Measurements from ENCODE around the gene RANBP10. TPM values are rescaled to one million over a fixed set of nuclear protein-coding genes. Genes with fewer than 3 reads are reported as not detected.

RANBP10 gene
- total RNA-seq, 1 experiment from 2014 or later = 13.4 TPM

GRCh38 chr16:67702130-67702529 lies 104.2 kb downstream of the RANBP10 start:
- no peak for ATAC-seq
- intact Hi-C loops (cut with micrococcal nuclease; ENCODE audit: unreplicated experiment) = no loop called here

GRCh38 chr16:67701420-67701819 lies 104.9 kb downstream of the RANBP10 start:
- H3K27ac ChIP-seq (ENCODE audit: low read length) = no peak overlapping the region
- in situ Hi-C loops (cut with HindIII; ENCODE audit: low pct_unique_long_range_greater_than_20kb, low sequenced_read_pairs) = no loop called here
- TF ChIP-seq TCF7L2 (IDR thresholded peaks at IDR 0.05; ENCODE audit: low read depth, low read length) (no peak), SIN3A (IDR thresholded peaks at IDR 0.05; ENCODE audit: borderline replicate concordance, insufficient read depth, low read depth, low read length) (no peak)
- H3K4me3 ChIP-seq (ENCODE audit: low read depth in 2 of 2, low read length in 2 of 2) = no peak overlapping the region
- POLR2A ChIA-PET = no interaction called here
- no peak for ATAC-seq
- no TSS peak for BruUV-seq (replicated peaks)
- H3K36me3 ChIP-seq (ENCODE audit: control insufficient read depth, insufficient read depth, low read length) = no peaks in the 10 kb centered on the region
- CTCF ChIA-PET = no interaction called here
- no peaks in the 10 kb centered on the region for H3K9me3 ChIP-seq (ENCODE audit: control insufficient read depth, insufficient read depth, low read depth, low read length)
- H3K4me1 ChIP-seq (ENCODE audit: control insufficient read depth, insufficient read depth, low read length) = no peaks in the 10 kb centered on the region
- no peak for DNase-seq (ENCODE audit: low read depth, low spot score)
- intact Hi-C loops (cut with micrococcal nuclease; ENCODE audit: unreplicated experiment) = no loop called here
- H3K27me3 ChIP-seq (ENCODE audit: control insufficient read depth, insufficient read depth, low read length) = no peaks in the 10 kb centered on the region

More at GRCh38 chr16:67702130-67702529, 104.2 kb downstream of the RANBP10 start:
- H3K36me3 ChIP-seq (ENCODE audit: control insufficient read depth, insufficient read depth, low read length) = no peaks in the 10 kb centered on the region
- no peaks in the 10 kb centered on the region for H3K4me1 ChIP-seq (ENCODE audit: control insufficient read depth, insufficient read depth, low read length)
- H3K9me3 ChIP-seq (ENCODE audit: control insufficient read depth, insufficient read depth, low read depth, low read length) = no peaks in the 10 kb centered on the region
- H3K27me3 ChIP-seq (ENCODE audit: control insufficient read depth, insufficient read depth, low read length) = no peaks in the 10 kb centered on the region
- POLR2A ChIA-PET = interaction anchor here (0.7 kb wide), 1 partner anchor 382 kb away, joined by 3 read pairs; no protein-coding TSS in a partner anchor
- no peak overlapping the region for H3K27ac ChIP-seq (ENCODE audit: low read length)
- H3K4me3 ChIP-seq (ENCODE audit: low read depth in 2 of 2, low read length in 2 of 2) = no peak overlapping the region
- no peak for DNase-seq (ENCODE audit: low read depth, low spot score)
- in situ Hi-C loops (cut with HindIII; ENCODE audit: low pct_unique_long_range_greater_than_20kb, low sequenced_read_pairs) = no loop called here
- CTCF ChIA-PET = no interaction called here
- BruUV-seq (replicated peaks) = no TSS peak
- TF ChIP-seq SIN3A (IDR thresholded peaks at IDR 0.05; ENCODE audit: borderline replicate concordance, insufficient read depth, low read depth, low read length) (no peak), TCF7L2 (IDR thresholded peaks at IDR 0.05; ENCODE audit: low read depth, low read length) (no peak), REST (IDR thresholded peaks at IDR 0.05; ENCODE audit: insufficient read depth in 1 of 2, low read depth in 2 of 2, low read length in 1 of 2) (no peak), POLR2AphosphoS5 (IDR thresholded peaks at IDR 0.05; ENCODE audit: low read depth, low read length) (no peak)
- TF ChIP-seq, protein P1, sequence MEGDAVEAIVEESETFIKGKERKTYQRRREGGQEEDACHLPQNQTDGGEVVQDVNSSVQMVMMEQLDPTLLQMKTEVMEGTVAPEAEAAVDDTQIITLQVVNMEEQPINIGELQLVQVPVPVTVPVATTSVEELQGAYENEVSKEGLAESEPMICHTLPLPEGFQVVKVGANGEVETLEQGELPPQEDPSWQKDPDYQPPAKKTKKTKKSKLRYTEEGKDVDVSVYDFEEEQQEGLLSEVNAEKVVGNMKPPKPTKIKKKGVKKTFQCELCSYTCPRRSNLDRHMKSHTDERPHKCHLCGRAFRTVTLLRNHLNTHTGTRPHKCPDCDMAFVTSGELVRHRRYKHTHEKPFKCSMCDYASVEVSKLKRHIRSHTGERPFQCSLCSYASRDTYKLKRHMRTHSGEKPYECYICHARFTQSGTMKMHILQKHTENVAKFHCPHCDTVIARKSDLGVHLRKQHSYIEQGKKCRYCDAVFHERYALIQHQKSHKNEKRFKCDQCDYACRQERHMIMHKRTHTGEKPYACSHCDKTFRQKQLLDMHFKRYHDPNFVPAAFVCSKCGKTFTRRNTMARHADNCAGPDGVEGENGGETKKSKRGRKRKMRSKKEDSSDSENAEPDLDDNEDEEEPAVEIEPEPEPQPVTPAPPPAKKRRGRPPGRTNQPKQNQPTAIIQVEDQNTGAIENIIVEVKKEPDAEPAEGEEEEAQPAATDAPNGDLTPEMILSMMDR (IDR thresholded peaks at IDR 0.05) = no peak

- H3K36me3 ChIP-seq (ENCODE audit: control insufficient read depth, insufficient read depth, low read length) = no peaks in the 10 kb centered on the region
- no peak overlapping the region for H3K4me3 ChIP-seq (ENCODE audit: low read depth in 2 of 2, low read length in 2 of 2)
- ATAC-seq (no peak), DNase-seq (ENCODE audit: low read depth, low spot score) (no peak)
- in situ Hi-C loops (cut with HindIII; ENCODE audit: low pct_unique_long_range_greater_than_20kb, low sequenced_read_pairs) = no loop called here
- BruUV-seq (replicated peaks) = no TSS peak
- intact Hi-C loops (cut with micrococcal nuclease; ENCODE audit: unreplicated experiment) = no loop called here
- no peaks in the 10 kb centered on the region for H3K9me3 ChIP-seq (ENCODE audit: control insufficient read depth, insufficient read depth, low read depth, low read length)
- ChIA-PET CTCF (no interaction called here), POLR2A (no interaction called here)
- H3K4me1 ChIP-seq (ENCODE audit: control insufficient read depth, insufficient read depth, low read length) = no peaks in the 10 kb centered on the region
- H3K27me3 ChIP-seq (ENCODE audit: control insufficient read depth, insufficient read depth, low read length) = no peaks in the 10 kb centered on the region
- H3K27ac ChIP-seq (ENCODE audit: low read length) = no peak overlapping the region
- TF ChIP-seq SIN3A (IDR thresholded peaks at IDR 0.05; ENCODE audit: borderline replicate concordance, insufficient read depth, low read depth, low read length) (no peak), REST (IDR thresholded peaks at IDR 0.05; ENCODE audit: insufficient read depth in 1 of 2, low read depth in 2 of 2, low read length in 1 of 2) (no peak), TCF7L2 (IDR thresholded peaks at IDR 0.05; ENCODE audit: low read depth, low read length) (no peak), POLR2AphosphoS5 (IDR thresholded peaks at IDR 0.05; ENCODE audit: low read depth, low read length) (no peak)
- TF ChIP-seq, protein P1 (IDR thresholded peaks at IDR 0.05) = no peak
Observed at GRCh38 chr16:67699265-67699664, 107.1 kb downstream of the RANBP10 start.
